Loucy (cell line): ENCODE data around the gene PHYKPL.

Source experiments
- H2AFZ ChIP-seq: fragments of 200-600 bp; sonication (generic); 2 replicates; pipeline ENCODE4 v1.6.0; 2016; ENCODE audit warnings: antibody characterized with exemption, mild to moderate bottlenecking, low read length, moderate library complexity
- H3F3A ChIP-seq: fragments of 200-600 bp; 2 replicates; pipeline ENCODE4 v1.6.0; 2016; ENCODE audit warnings: antibody characterized with exemption, low read depth, mild to moderate bottlenecking
- H3K27me3 ChIP-seq: fragments of 200-600 bp; sonication (generic); 2 replicates; pipeline ENCODE4 v1.6.1; 2014; ENCODE audit warnings: low read length, mild to moderate bottlenecking; ENCODE audit not compliant: insufficient read depth, poor library complexity, severe bottlenecking
- H3K36me3 ChIP-seq: fragments of 200-600 bp; sonication (generic); 2 replicates; pipeline ENCODE4 v1.6.1; 2016; ENCODE audit warnings: low read length; ENCODE audit not compliant: insufficient read depth
- H3K4me1 ChIP-seq: fragments of 200-600 bp; sonication (generic); 2 replicates; pipeline ENCODE4 v1.5.1; 2014; ENCODE audit warnings: low read length, mild to moderate bottlenecking; ENCODE audit not compliant: insufficient read depth, poor library complexity, severe bottlenecking
- H3K4me2 ChIP-seq: fragments of 200-600 bp; sonication (generic); 2 replicates; pipeline ENCODE4 v1.6.0; 2014; ENCODE audit warnings: antibody characterized with exemption, low read length, low read depth, mild to moderate bottlenecking; ENCODE audit not compliant: poor library complexity, severe bottlenecking
- H3K4me3 ChIP-seq: fragments of 200-600 bp; sonication (generic); 2 replicates; pipeline ENCODE4 v1.5.1; 2014; ENCODE audit warnings: low read length, mild to moderate bottlenecking, mixed read lengths; ENCODE audit not compliant: poor library complexity, severe bottlenecking
- H3K79me2 ChIP-seq: fragments of 200-600 bp; sonication (generic); 2 replicates; pipeline ENCODE4 v1.6.1; 2014; ENCODE audit warnings: low read length; ENCODE audit not compliant: insufficient read depth
- H3K9ac ChIP-seq: fragments of 200-600 bp; sonication (generic); 2 replicates; pipeline ENCODE4 v1.6.0; 2014; ENCODE audit warnings: mild to moderate bottlenecking, low read depth, low read length, moderate library complexity; ENCODE audit not compliant: poor library complexity, severe bottlenecking
- H3K9me2 ChIP-seq: fragments of 200-600 bp; sonication (generic); replicated peaks from 2 replicates; pipeline ENCODE4 v1.6.1; 2016; ENCODE audit warnings: low read depth, low read length, mixed read lengths
- H3K9me3 ChIP-seq: fragments of 200-600 bp; sonication (generic); 2 replicates; pipeline ENCODE4 v1.6.1; 2014; ENCODE audit warnings: mild to moderate bottlenecking, antibody characterized with exemption, low read length, low read depth; ENCODE audit not compliant: insufficient read depth
- H4K20me1 ChIP-seq: fragments of 200-600 bp; sonication (generic); 2 replicates; pipeline ENCODE4 v1.6.0; 2014; ENCODE audit warnings: antibody characterized with exemption, low read length, mild to moderate bottlenecking; ENCODE audit not compliant: insufficient read depth, poor library complexity, severe bottlenecking
- CTCF ChIP-seq: fragments of 200-600 bp; sonication (generic); conservative IDR thresholded peaks from 2 replicates; pipeline ENCODE4 v1.5.1; 2014; ENCODE audit warnings: mild to moderate bottlenecking, antibody characterized with exemption, low read length
- EZH2phosphoT487 ChIP-seq: fragments of 200-600 bp; IDR thresholded peaks from 2 replicates; pipeline ENCODE4 v1.6.1; 2018; ENCODE audit warnings: antibody characterized with exemption, mild to moderate bottlenecking, moderate library complexity, borderline replicate concordance

The PHYKPL gene

GRCh38 chr5:178269499-178269898 is 36.9 kb upstream of the PHYKPL start:
- no peak overlapping the region for H3K9ac ChIP-seq
- no peaks in the 10 kb centered on the region for H3K36me3 ChIP-seq
- H3K27me3 ChIP-seq = no peaks in the 10 kb centered on the region
- H3K4me1 ChIP-seq = no peaks in the 10 kb centered on the region
- H3K4me2 ChIP-seq = no peak overlapping the region
- H4K20me1 ChIP-seq = no peaks in the 10 kb centered on the region
- H3K4me3 ChIP-seq = no peak overlapping the region
- no peaks in the 10 kb centered on the region for H3K79me2 ChIP-seq
- H3K9me3 ChIP-seq = no peaks in the 10 kb centered on the region
- TF ChIP-seq CTCF = no peak
- no peak for TF ChIP-seq EZH2phosphoT487
- H2AFZ ChIP-seq = no peak overlapping the region
- no peaks in the 10 kb centered on the region for H3K9me2 ChIP-seq
- no peaks in the 10 kb centered on the region for H3F3A ChIP-seq

- H3K4me2 ChIP-seq = no peak overlapping the region
- no peak for TF ChIP-seq CTCF
- TF ChIP-seq EZH2phosphoT487 = no peak
- H3K9me2 ChIP-seq = no peaks in the 10 kb centered on the region
- no peaks in the 10 kb centered on the region for H3F3A ChIP-seq
- H2AFZ ChIP-seq = no peak overlapping the region
- H3K4me1 ChIP-seq = no peaks in the 10 kb centered on the region
- H4K20me1 ChIP-seq = no peaks in the 10 kb centered on the region
- H3K27me3 ChIP-seq = no peaks in the 10 kb centered on the region
- H3K4me3 ChIP-seq = no peak overlapping the region
- no peaks in the 10 kb centered on the region for H3K9me3 ChIP-seq
- H3K9ac ChIP-seq = no peak overlapping the region
- no peaks in the 10 kb centered on the region for H3K36me3 ChIP-seq
- H3K79me2 ChIP-seq = no peaks in the 10 kb centered on the region
Observed at GRCh38 chr5:178267876-178268275, 35.3 kb upstream of the PHYKPL start.

GRCh38 chr5:178267245-178267644 is 34.6 kb upstream of the PHYKPL start:
- H3K36me3 ChIP-seq = no peaks in the 10 kb centered on the region
- H3K9me2 ChIP-seq = no peaks in the 10 kb centered on the region
- TF ChIP-seq EZH2phosphoT487 (no peak), CTCF (no peak)
- H3K9ac ChIP-seq = no peak overlapping the region
- no peak overlapping the region for H3K4me3 ChIP-seq
- no peak overlapping the region for H3K4me2 ChIP-seq
- no peaks in the 10 kb centered on the region for H3F3A ChIP-seq
- H3K4me1 ChIP-seq = no peaks in the 10 kb centered on the region
- H3K9me3 ChIP-seq = no peaks in the 10 kb centered on the region
- H2AFZ ChIP-seq = no peak overlapping the region
- H4K20me1 ChIP-seq = no peaks in the 10 kb centered on the region
- no peaks in the 10 kb centered on the region for H3K27me3 ChIP-seq
- H3K79me2 ChIP-seq = no peaks in the 10 kb centered on the region
